Body of pancreas (tissue), 4 donors: ENCODE data around the gene CSF1R.

Experiments
- CTCF ChIP-seq, 7 experiments: fragments of 450-650 bp in 4 of 7; fragments of 200-600 bp in 3 of 7; sonication (generic) in 3 of 7; IDR thresholded peaks; one replicate each; pipeline ENCODE4 v1.5.1; 2016 to 2019; ENCODE audit warnings: antibody characterized with exemption in 7 of 7
- POLR2A ChIP-seq, 3 donors: fragments of 450-650 bp; IDR thresholded peaks; one replicate each; pipeline ENCODE4 v1.6.1; 2016; ENCODE audit warnings: antibody characterized with exemption in 3 of 3, mild to moderate bottlenecking in 2 of 3

GRCh38 chr5:150120617-150121447 is 34.5 kb upstream of the CSF1R start:
- TF ChIP-seq CTCF (IDR thresholded peaks at IDR 0.05) (no peak), POLR2A (IDR thresholded peaks at IDR 0.05) (no peak)
